ENCODE results near the gene MAD2L1BP. TPM values are rescaled to one million over a fixed set of nuclear protein-coding genes. Genes with fewer than 3 reads are reported as not detected.

The MAD2L1BP gene
- total RNA-seq, 4 donors from 2014 or later = 15.6 to 36.6 (median 23.0) TPM

DNA sequence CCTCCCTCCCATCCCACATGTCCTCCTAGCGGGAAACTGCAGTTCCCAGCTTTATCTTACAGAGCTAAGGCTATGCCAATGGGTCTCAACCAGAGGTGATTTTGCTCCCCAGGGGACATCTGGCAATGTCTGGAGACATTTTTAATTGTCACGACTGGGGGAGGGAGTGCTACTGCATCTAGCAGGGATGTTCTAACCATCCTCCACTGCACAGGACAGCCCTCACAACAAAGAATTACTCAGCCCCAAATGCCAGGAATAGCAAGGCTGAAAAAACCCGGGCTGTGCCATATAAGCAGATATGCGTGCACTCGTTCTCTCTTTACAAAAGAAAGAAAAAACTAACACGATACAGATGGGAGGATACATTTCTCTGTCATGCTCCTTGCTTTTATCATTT, 43.4 kb downstream of the MAD2L1BP start:
- H3K36me3 ChIP-seq = peaks cover 0 to 85% of the 10 kb centered on the region in 2 donors
- TF ChIP-seq EP300 (IDR thresholded peaks at IDR 0.05) (no peak), POLR2AphosphoS5 (IDR thresholded peaks at IDR 0.05) (no peak), POLR2A (IDR thresholded peaks at IDR 0.05) (no peak)
- TF ChIP-seq, protein P1, sequence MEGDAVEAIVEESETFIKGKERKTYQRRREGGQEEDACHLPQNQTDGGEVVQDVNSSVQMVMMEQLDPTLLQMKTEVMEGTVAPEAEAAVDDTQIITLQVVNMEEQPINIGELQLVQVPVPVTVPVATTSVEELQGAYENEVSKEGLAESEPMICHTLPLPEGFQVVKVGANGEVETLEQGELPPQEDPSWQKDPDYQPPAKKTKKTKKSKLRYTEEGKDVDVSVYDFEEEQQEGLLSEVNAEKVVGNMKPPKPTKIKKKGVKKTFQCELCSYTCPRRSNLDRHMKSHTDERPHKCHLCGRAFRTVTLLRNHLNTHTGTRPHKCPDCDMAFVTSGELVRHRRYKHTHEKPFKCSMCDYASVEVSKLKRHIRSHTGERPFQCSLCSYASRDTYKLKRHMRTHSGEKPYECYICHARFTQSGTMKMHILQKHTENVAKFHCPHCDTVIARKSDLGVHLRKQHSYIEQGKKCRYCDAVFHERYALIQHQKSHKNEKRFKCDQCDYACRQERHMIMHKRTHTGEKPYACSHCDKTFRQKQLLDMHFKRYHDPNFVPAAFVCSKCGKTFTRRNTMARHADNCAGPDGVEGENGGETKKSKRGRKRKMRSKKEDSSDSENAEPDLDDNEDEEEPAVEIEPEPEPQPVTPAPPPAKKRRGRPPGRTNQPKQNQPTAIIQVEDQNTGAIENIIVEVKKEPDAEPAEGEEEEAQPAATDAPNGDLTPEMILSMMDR (IDR thresholded peaks at IDR 0.05) = no peak
- H3K9me3 ChIP-seq = no peaks in the 10 kb centered on the region
- H3K4me3 ChIP-seq = no peak overlapping the region
- H3K27me3 ChIP-seq = no peaks in the 10 kb centered on the region
- no peak overlapping the region for H3K27ac ChIP-seq
- H3K4me1 ChIP-seq = peaks cover 0 to 9% (median 5%) of the 10 kb centered on the region in 3 donors
- no peak for ATAC-seq
- WGBS, 2 donors (ENCODE audit: low coverage in 1 of 2) = 84 to 93% methylated on average over 5 to 6 of the region's 6 CpGs

DNA sequence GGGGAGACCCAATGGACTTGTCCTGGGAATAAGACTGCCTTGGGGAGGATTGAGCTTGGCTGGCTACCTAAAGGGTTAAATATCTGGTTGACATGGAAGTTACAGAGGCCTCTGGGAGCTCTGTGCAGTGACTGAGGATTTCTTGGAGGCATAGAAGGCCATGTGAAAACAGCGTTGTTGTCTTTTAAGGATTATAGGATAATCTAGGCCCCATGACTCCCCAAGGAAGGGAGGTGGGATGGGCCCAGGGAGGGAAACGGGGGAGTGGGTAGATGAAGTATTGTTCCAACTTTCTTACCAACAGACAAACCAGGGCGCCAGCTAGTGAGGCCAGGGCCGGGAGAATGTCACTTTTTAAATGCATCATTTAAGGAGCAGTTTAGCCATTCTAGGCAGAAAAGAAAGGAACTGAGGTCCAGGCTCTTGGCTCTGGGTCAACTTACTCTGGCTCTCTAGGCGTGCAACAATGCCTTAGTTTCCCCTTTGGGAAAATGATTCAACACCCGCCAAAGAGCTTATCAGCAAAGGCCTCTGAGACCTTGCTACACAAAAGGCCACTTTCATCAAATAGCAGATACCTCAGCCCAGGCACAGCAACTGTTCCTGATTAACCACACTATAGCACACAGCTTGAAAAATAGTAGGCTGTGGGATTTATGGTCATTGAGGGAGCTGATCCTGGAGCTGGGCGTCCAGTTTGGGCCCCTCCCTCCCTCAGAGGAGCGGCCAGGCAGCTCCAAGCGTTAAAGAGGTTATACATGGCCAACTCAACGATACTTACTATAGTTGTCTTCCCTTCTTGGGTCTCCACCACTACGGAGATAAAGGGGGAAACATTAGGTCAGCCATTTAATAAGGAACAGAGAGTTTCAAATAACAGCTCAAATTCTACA, 44.9 kb downstream of the MAD2L1BP start:
- ATAC-seq = no peak
- 53 to 56% methylated on average over 2 to 6 of the region's 11 CpGs for WGBS, 2 donors (ENCODE audit: low coverage in 1 of 2)
- TF ChIP-seq EP300 (IDR thresholded peaks at IDR 0.05) = no peak
- TF ChIP-seq POLR2AphosphoS5 (IDR thresholded peaks at IDR 0.05) = no peak
- no peak for TF ChIP-seq POLR2A (IDR thresholded peaks at IDR 0.05)
- TF ChIP-seq, protein P1 (IDR thresholded peaks at IDR 0.05) = no peak
- H3K36me3 ChIP-seq = peaks cover 0 to 70% of the 10 kb centered on the region in 2 donors
- no peaks in the 10 kb centered on the region for H3K27me3 ChIP-seq
- H3K4me1 ChIP-seq = peaks cover 0 to 24% (median 5%) of the 10 kb centered on the region in 3 donors
- no peak overlapping the region for H3K4me3 ChIP-seq
- no peaks in the 10 kb centered on the region for H3K9me3 ChIP-seq
- no peak overlapping the region for H3K27ac ChIP-seq

DNA sequence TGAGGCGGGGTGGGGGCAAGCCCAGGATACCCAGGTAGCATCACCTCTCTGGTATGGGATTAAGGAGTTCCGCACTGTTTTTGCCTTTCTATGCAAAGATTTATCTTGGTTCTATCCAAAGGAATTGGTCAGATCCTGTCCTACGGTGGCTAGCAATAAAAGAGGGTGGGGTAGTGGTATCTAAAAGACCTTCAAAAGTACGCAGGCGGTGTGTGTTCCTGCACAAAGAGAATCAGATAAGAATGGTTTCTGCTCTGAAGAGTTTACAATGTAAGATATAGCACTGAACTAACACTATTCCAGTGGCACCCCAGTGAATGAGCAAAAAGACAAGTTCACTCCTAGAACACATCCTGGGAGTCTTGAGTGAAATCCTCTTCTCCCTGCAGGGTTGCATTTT, 45.7 kb downstream of the MAD2L1BP start:
- H3K9me3 ChIP-seq = no peaks in the 10 kb centered on the region
- no peak overlapping the region for H3K4me3 ChIP-seq
- H3K27ac ChIP-seq = no peak overlapping the region
- 91 to 100% methylated on average over 1 to 4 of the region's 5 CpGs for WGBS, 2 donors (ENCODE audit: low coverage in 1 of 2)
- no peak for ATAC-seq
- TF ChIP-seq POLR2AphosphoS5 (IDR thresholded peaks at IDR 0.05) (no peak), POLR2A (IDR thresholded peaks at IDR 0.05) (no peak), EP300 (IDR thresholded peaks at IDR 0.05) (no peak)
- TF ChIP-seq, protein P1 (IDR thresholded peaks at IDR 0.05) = no peak
- H3K4me1 ChIP-seq = peaks cover 0 to 31% (median 8%) of the 10 kb centered on the region in 3 donors
- H3K27me3 ChIP-seq = no peaks in the 10 kb centered on the region
- peaks cover 0 to 63% of the 10 kb centered on the region in 2 donors for H3K36me3 ChIP-seq

DNA sequence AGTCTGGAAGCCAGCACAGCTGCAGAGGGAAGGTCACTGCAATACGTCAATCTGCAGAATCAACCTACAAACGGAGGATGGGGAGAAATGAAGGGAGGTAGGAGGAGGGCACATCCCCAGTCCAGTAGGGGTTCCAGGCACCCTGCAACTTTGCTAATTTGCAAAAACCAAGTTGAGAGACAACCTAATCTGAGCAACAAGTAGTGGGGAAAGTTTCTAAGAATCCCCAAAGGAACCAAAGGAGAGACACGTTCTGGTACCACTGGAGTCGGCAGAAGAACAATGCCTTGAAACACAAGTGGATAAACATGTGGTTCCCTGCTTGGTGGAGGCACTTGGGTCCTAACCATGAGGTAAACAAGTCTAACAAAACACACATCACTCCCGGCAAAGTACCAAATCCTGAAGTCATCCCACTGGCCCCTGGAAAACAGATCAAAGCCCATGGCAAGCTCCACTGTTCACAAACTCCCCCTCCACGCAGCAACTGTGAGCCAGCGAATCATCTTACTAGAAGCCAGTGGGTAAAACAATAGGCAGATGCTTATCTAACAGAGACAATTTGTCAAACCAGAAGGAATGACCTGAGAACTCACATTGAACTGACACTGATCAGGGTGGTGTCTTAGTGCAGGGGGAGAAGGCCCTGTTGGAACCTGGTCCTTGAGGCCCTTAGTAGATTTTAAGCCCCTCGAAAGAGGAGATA, 47.2 kb downstream of the MAD2L1BP start:
- Histone ChIP-seq H3K4me3 (no peak overlapping the region), H3K36me3 (peaks cover 0 to 47% of the 10 kb centered on the region in 2 donors), H3K4me1 (peaks cover 5 to 41% (median 15%) of the 10 kb centered on the region in 3 donors), H3K27me3 (no peaks in the 10 kb centered on the region), H3K27ac (no peak overlapping the region), H3K9me3 (no peaks in the 10 kb centered on the region)
- WGBS, 2 donors (ENCODE audit: low coverage in 1 of 2) = 57 to 77% methylated on average over 5 to 7 of the region's 8 CpGs
- ATAC-seq = no peak
- TF ChIP-seq EP300 (IDR thresholded peaks at IDR 0.05) = no peak
- TF ChIP-seq POLR2A (IDR thresholded peaks at IDR 0.05) = no peak
- no peak for TF ChIP-seq POLR2AphosphoS5 (IDR thresholded peaks at IDR 0.05)
- TF ChIP-seq, protein P1 (IDR thresholded peaks at IDR 0.05) = no peak

Data from gastroesophageal sphincter (tissue), 4 donors.